IMR-90 (cell line): Measurements from ENCODE around the gene HSPG2. TPM values are rescaled to one million over a fixed set of nuclear protein-coding genes. Genes with fewer than 3 reads are reported as not detected.

ENCODE experiments used
- ATAC-seq: fragments of 200-7000 bp; cut with Tn5 transposase; 2 replicates; pipeline ENCODE4 v1.9.1; 2020; ENCODE audit warnings: low read depth, mild to moderate bottlenecking, moderate library complexity
- BruUV-seq: library from RNA; stranded (reverse); fragments of 400-500 nt; replicated peaks from 2 replicates; lab custom pipeline; 2021; lab: Mats Ljungman, UMichigan
- CTCF ChIA-PET: fragments of 300-600 bp; formaldehyde crosslinking; extraction: SDS; loops from one replicate; lab custom pipeline; 2021; ENCODE audit warnings: antibody characterized with exemption; lab: Yijun Ruan, JAX
- POLR2A ChIA-PET: fragments of 300-600 bp; sonication (Branson Sonifier 250); formaldehyde crosslinking; loops from one replicate; lab custom pipeline; 2022; ENCODE audit warnings: antibody characterized with exemption; ENCODE audit not compliant: unreplicated experiment; lab: Charles Lee
- DNase-seq: peaks from one replicate; pipeline ENCODE4 v3.0.0; 2013
- H2AFZ ChIP-seq: replicated peaks from 2 replicates; pipeline ENCODE3; 2013; ENCODE audit warnings: low read length, mild to moderate bottlenecking; ENCODE audit not compliant: poor library complexity
- H2AK5ac ChIP-seq: 2 replicates; pipeline ENCODE4 v1.6.1; 2013; ENCODE audit warnings: low read depth, low read length, inconsistent platforms
- H2AK9ac ChIP-seq: replicated peaks from 2 replicates; pipeline ENCODE3; 2013; ENCODE audit warnings: mild to moderate bottlenecking, low read depth, low read length, moderate library complexity; ENCODE audit not compliant: poor library complexity
- H2BK120ac ChIP-seq: 2 replicates; pipeline ENCODE4 v1.6.1; 2013; ENCODE audit warnings: low read depth, low read length, inconsistent platforms
- H2BK15ac ChIP-seq: 3 replicates; pipeline ENCODE4 v1.6.1; 2013; ENCODE audit warnings: low read depth, low read length, inconsistent platforms
- H2BK20ac ChIP-seq: 2 replicates; pipeline ENCODE4 v1.6.1; 2013; ENCODE audit warnings: low read depth, mild to moderate bottlenecking, inconsistent platforms, low read length, moderate library complexity
- H2BK5ac ChIP-seq: 2 replicates; pipeline ENCODE4 v1.6.1; 2013; ENCODE audit warnings: mild to moderate bottlenecking, low read depth, low read length, inconsistent platforms; ENCODE audit not compliant: poor library complexity, severe bottlenecking
- H3K14ac ChIP-seq: replicated peaks from 2 replicates; pipeline ENCODE4 v1.6.1; 2013; ENCODE audit warnings: low read depth, low read length, inconsistent platforms
- H3K18ac ChIP-seq: 2 replicates; pipeline ENCODE4 v1.6.1; 2013; ENCODE audit warnings: low read depth, low read length, control low read depth
- H3K23ac ChIP-seq: 2 replicates; pipeline ENCODE4 v1.6.1; 2013; ENCODE audit warnings: low read depth, low read length, inconsistent platforms
- H3K27ac ChIP-seq: 2 replicates; pipeline ENCODE4 v1.5.1; 2013; ENCODE audit warnings: mild to moderate bottlenecking, control low read depth, low read length; ENCODE audit not compliant: insufficient read depth
- H3K27me3 ChIP-seq: 2 replicates; pipeline ENCODE4 v1.6.1; 2013; ENCODE audit warnings: low read length; ENCODE audit not compliant: control insufficient read depth, insufficient read depth
- H3K36me3 ChIP-seq: 2 replicates; pipeline ENCODE4 v1.6.1; 2013; ENCODE audit warnings: low read length, mixed read lengths; ENCODE audit not compliant: control insufficient read depth, insufficient read depth
- H3K4ac ChIP-seq: 2 replicates; pipeline ENCODE4 v1.6.1; 2013; ENCODE audit warnings: low read depth, low read length, inconsistent platforms
- H3K4me1 ChIP-seq: 2 replicates; pipeline ENCODE4 v1.6.1; 2013; ENCODE audit warnings: low read length, mixed read lengths; ENCODE audit not compliant: control insufficient read depth, insufficient read depth
- H3K4me2 ChIP-seq: 2 replicates; pipeline ENCODE4 v1.6.1; 2013; ENCODE audit warnings: low read depth, mild to moderate bottlenecking, control low read depth, low read length, moderate library complexity
- H3K4me3 ChIP-seq: 2 replicates; pipeline ENCODE4 v1.5.1; 2013; ENCODE audit warnings: low read depth, mild to moderate bottlenecking, control low read depth, low read length, moderate library complexity; ENCODE audit not compliant: insufficient read depth
- H3K56ac ChIP-seq: 2 replicates; pipeline ENCODE4 v1.6.1; 2013; ENCODE audit warnings: low read length, inconsistent platforms; ENCODE audit not compliant: insufficient read depth; ENCODE audit errors: extremely low read depth
- H3K79me1 ChIP-seq, 2 experiments: 2 replicates each; pipeline ENCODE4 v1.6.1; 2013; ENCODE audit warnings: low read length in 2 of 2, inconsistent platforms in 1 of 2, low read depth in 1 of 2
- H3K9ac ChIP-seq: 2 replicates; pipeline ENCODE4 v1.6.1; 2013; ENCODE audit warnings: low read depth, low read length, control low read depth
- H3K9me1 ChIP-seq: 2 replicates; pipeline ENCODE4 v1.6.1; 2013; ENCODE audit warnings: low read length, inconsistent platforms; ENCODE audit not compliant: insufficient read depth
- H3K9me3 ChIP-seq: 2 replicates; pipeline ENCODE4 v1.6.1; 2013; ENCODE audit warnings: low read length; ENCODE audit not compliant: control insufficient read depth, insufficient read depth
- H4K20me1 ChIP-seq: 2 replicates; pipeline ENCODE4 v1.6.1; 2013; ENCODE audit warnings: low read length, inconsistent platforms; ENCODE audit not compliant: insufficient read depth
- H4K5ac ChIP-seq: 2 replicates; pipeline ENCODE4 v1.6.1; 2013; ENCODE audit warnings: mild to moderate bottlenecking, low read depth, low read length, control low read depth
- H4K8ac ChIP-seq, 2 experiments: 2 replicates each; pipeline ENCODE4 v1.6.1; 2013; ENCODE audit warnings: low read depth in 2 of 2, low read length in 2 of 2, control low read depth in 1 of 2, inconsistent platforms in 1 of 2
- H4K91ac ChIP-seq: 2 replicates; pipeline ENCODE4 v1.6.1; 2013; ENCODE audit warnings: low read depth, low read length, inconsistent platforms; ENCODE audit not compliant: insufficient read depth
- BHLHE40 ChIP-seq: fragments of 150-350 bp; IDR thresholded peaks from 2 replicates; pipeline ENCODE4 v1.6.1; 2016; ENCODE audit warnings: mild to moderate bottlenecking, low read depth, low read length
- CEBPB ChIP-seq: IDR thresholded peaks from 2 replicates; pipeline ENCODE4 v1.6.1; 2012; ENCODE audit warnings: low read depth, low read length, improper control_type of control experiment
- FOS ChIP-seq: fragments of 150-350 bp; IDR thresholded peaks from 2 replicates; pipeline ENCODE4 v1.6.1; 2016; ENCODE audit warnings: low read depth, low read length
- MAFK ChIP-seq: IDR thresholded peaks from 2 replicates; pipeline ENCODE4 v1.6.1; 2012; ENCODE audit warnings: low read depth, low read length, improper control_type of control experiment
- MXI1 ChIP-seq: IDR thresholded peaks from 2 replicates; pipeline ENCODE4 v1.6.1; 2012; ENCODE audit warnings: low read depth, mild to moderate bottlenecking, low read length, moderate library complexity, borderline replicate concordance
- POLR2A ChIP-seq: IDR thresholded peaks from 2 replicates; pipeline ENCODE4 v1.6.1; 2012; ENCODE audit warnings: mild to moderate bottlenecking, low read depth, low read length
- RAD21 ChIP-seq: IDR thresholded peaks from 2 replicates; pipeline ENCODE4 v1.6.1; 2012; ENCODE audit warnings: low read length, improper control_type of control experiment
- RFX5 ChIP-seq: IDR thresholded peaks from 2 replicates; pipeline ENCODE4 v1.8.0; 2012; ENCODE audit warnings: low read depth, mild to moderate bottlenecking, low read length, moderate library complexity
- SMC3 ChIP-seq: fragments of 150-350 bp; IDR thresholded peaks from 2 replicates; pipeline ENCODE4 v1.6.1; 2016; ENCODE audit warnings: low read depth, mild to moderate bottlenecking, antibody characterized with exemption, low read length, moderate library complexity
- WGBS, 2 experiments: methylation state at CpG; one replicate each; pipeline versions ENCODE4 v1.1.5 to v1.1.7; 2013; ENCODE audit warnings: missing lambda C conversion rate in 2 of 2; ENCODE audit not compliant: insufficient read length in 1 of 2; ENCODE audit errors: extremely low coverage in 2 of 2; 5-methylcytosine and 5-hydroxymethylcytosine counted together
- dilution Hi-C: fragments of 300-500 bp; cut with HindIII; formaldehyde crosslinking; loops from one replicate; pipeline ENCODE4 v1.14.3; 2018; ENCODE audit warnings: low sequenced_read_pairs; ENCODE audit not compliant: unreplicated experiment
- in situ Hi-C: fragments of 300-500 bp; cut with MboI; formaldehyde crosslinking; loops from 3 replicates; pipeline ENCODE4 v1.14.3; 2019; ENCODE audit warnings: low sequenced_read_pairs, inconsistent platforms, mixed read lengths
- intact Hi-C: fragments of 100-400 bp; cut with micrococcal nuclease; formaldehyde crosslinking; loops from 2 replicates; pipeline ENCODE4 v1.10.0; 2022
- polyA plus RNA-seq, 3 experiments: library from polyadenylated mRNA; depleted of rRNA; stranded (reverse); fragments of >200 nt; gene quantifications; 2 replicates each; pipeline ENCODE4 v1.2.3, GENCODE V29; 2012; ENCODE audit warnings: low replicate concordance in 1 of 3
- total RNA-seq: library from RNA; depleted of rRNA; stranded (reverse); fragments of >200 nt; gene quantifications from 2 replicates; pipeline ENCODE4 v1.2.3, GENCODE V29; 2012
- TF ChIP-seq, protein P1 (sequence below): fragments of 150-350 bp; IDR thresholded peaks from 2 replicates; pipeline ENCODE4 v1.6.1; 2016; ENCODE audit warnings: low read depth, mild to moderate bottlenecking, low read length, moderate library complexity, borderline replicate concordance
- TF ChIP-seq, protein P2 (sequence below): conservative IDR thresholded peaks from 2 replicates; pipeline ENCODE4 v1.5.1; 2012; ENCODE audit warnings: mild to moderate bottlenecking, low read depth, low read length, improper control_type of control experiment

Gene HSPG2
- total and polyA plus RNA-seq, 2 of the 4 experiments (the other 2 are of a cell fraction) = 15.8 to 94.0 TPM

DNA sequence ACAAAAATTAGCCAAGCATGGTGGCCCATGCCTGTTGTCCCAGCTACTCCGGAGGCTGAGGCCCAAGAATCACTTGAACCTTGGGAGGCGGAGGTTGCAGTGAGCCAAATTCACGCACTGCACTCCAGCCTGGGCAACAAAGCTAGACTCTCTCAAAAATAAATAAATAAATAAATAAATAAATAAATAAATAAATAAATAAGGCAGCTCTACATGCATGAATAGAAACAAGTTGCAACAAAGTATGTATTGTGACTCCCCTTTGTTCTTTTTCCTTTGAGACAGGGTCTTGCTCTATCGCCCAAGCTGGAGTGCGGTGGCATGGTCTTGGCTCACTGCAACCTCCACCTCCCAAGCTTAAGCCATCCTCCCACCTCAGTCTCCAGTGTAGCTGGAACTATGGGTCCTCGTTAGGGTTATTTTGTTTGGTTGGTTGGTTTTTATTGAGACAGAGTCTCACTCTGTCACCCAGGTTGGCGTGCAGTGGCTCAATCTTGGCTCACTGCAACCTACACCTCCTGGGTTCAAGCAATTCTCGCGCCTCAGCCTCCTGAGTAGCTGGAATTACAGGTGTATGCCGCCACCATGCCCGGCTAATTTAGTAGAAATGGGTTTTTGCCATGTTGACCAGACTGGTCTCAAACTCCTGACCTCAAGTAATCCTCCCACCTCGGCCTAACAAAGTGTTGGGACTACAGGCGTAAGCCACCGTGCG, 162.1 kb downstream of the HSPG2 start (continued):
- TF ChIP-seq, protein P1, sequence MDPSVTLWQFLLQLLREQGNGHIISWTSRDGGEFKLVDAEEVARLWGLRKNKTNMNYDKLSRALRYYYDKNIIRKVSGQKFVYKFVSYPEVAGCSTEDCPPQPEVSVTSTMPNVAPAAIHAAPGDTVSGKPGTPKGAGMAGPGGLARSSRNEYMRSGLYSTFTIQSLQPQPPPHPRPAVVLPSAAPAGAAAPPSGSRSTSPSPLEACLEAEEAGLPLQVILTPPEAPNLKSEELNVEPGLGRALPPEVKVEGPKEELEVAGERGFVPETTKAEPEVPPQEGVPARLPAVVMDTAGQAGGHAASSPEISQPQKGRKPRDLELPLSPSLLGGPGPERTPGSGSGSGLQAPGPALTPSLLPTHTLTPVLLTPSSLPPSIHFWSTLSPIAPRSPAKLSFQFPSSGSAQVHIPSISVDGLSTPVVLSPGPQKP = no peak

DNA sequence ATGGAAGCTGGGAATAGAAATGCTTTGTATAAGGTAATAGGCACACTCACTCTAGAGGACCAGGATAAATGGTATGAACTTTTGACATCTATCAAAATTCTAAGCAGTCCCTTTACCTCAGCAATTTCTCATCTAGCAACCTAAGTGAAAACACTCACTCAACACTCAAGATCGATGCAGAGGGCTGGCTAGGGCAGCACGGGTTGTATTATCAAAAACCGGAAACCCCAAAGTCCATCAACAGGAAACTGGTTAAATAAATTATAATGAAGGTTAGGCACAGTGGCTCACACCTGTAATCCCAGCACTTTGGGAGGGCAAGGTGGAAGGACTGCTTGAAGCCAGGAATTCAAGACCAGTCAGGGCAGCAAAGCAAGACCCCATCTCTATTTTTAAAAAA, 163.5 kb downstream of the HSPG2 start:
- intact Hi-C loops = no loop called here
- Histone ChIP-seq H3K36me3 (no peaks in the 10 kb centered on the region), H3K27me3 (no peaks in the 10 kb centered on the region), H3K23ac (no peak overlapping the region), H2AK5ac (no peak overlapping the region), H3K4ac (no peak overlapping the region), H2BK20ac (no peak overlapping the region), H2BK5ac (no peak overlapping the region), H2BK120ac (no peak overlapping the region), H2AK9ac (no peak overlapping the region), H4K91ac (no peak overlapping the region), H3K56ac (no peak overlapping the region), H3K4me3 (no peak overlapping the region), H3K4me1 (peaks cover 10% of the 10 kb centered on the region), H3K4me2 (no peak overlapping the region), H3K9me1 (peaks cover 22% of the 10 kb centered on the region), H2AFZ (no peak overlapping the region), H3K27ac (no peak overlapping the region), H4K5ac (no peak overlapping the region), H3K14ac (no peak overlapping the region), H3K79me1 (peaks cover 26 to 69% of the 10 kb centered on the region in 2 experiments), H4K8ac (no peak overlapping the region), H3K9ac (no peak overlapping the region), H3K9me3 (peaks cover 2% of the 10 kb centered on the region; the same call in 1 of the 2 replicates), H4K20me1 (peaks cover 91% of the 10 kb centered on the region), H2BK15ac (no peak overlapping the region), H3K18ac (no peak overlapping the region)
- WGBS, 2 experiments = no CpG with 5 or more reads among the region's 3 CpGs
- ATAC-seq (no peak), DNase-seq (no peak)
- BruUV-seq = no TSS peak
- in situ Hi-C loops = no loop called here
- POLR2A ChIA-PET = no interaction called here
- CTCF ChIA-PET = no interaction called here
- TF ChIP-seq FOS (no peak), RAD21 (no peak), SMC3 (no peak), MXI1 (no peak), POLR2A (no peak), BHLHE40 (no peak), RFX5 (no peak), CEBPB (no peak), MAFK (no peak)
- TF ChIP-seq, protein P2, sequence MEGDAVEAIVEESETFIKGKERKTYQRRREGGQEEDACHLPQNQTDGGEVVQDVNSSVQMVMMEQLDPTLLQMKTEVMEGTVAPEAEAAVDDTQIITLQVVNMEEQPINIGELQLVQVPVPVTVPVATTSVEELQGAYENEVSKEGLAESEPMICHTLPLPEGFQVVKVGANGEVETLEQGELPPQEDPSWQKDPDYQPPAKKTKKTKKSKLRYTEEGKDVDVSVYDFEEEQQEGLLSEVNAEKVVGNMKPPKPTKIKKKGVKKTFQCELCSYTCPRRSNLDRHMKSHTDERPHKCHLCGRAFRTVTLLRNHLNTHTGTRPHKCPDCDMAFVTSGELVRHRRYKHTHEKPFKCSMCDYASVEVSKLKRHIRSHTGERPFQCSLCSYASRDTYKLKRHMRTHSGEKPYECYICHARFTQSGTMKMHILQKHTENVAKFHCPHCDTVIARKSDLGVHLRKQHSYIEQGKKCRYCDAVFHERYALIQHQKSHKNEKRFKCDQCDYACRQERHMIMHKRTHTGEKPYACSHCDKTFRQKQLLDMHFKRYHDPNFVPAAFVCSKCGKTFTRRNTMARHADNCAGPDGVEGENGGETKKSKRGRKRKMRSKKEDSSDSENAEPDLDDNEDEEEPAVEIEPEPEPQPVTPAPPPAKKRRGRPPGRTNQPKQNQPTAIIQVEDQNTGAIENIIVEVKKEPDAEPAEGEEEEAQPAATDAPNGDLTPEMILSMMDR = no peak
- dilution Hi-C loops = no loop called here
